HepG2 (cell line): ENCODE measurements around the gene SRCIN1. TPM values are rescaled to one million over a fixed set of nuclear protein-coding genes. Genes with fewer than 3 reads are reported as not detected.
A peak's percentile ranks its signal among the peaks of the same experiment; 100 is the strongest.

ENCODE experiments used
- AGO1 ChIP-seq: fragments of 200-400 bp; formaldehyde crosslinking; IDR thresholded peaks from 2 replicates; pipeline ENCODE4 v1.6.1; 2017; ENCODE audit warnings: mild to moderate bottlenecking, low read depth, low read length, moderate library complexity; ENCODE audit not compliant: poor library complexity, severe bottlenecking
- ARID4A ChIP-seq: sonication (generic); formaldehyde crosslinking; IDR thresholded peaks from 2 replicates; pipeline ENCODE4 v1.5.0; 2020; ENCODE audit warnings: mild to moderate bottlenecking, missing genetic modification reagents, borderline replicate concordance
- ARNT2 ChIP-seq: sonication (generic); formaldehyde crosslinking; IDR thresholded peaks from 2 replicates; pipeline ENCODE4 v1.8.0; 2022; ENCODE audit warnings: mild to moderate bottlenecking, low read depth, missing genetic modification reagents, moderate library complexity
- ATF7 ChIP-seq, 2 experiments: fragments of 450-650 bp in 1 of 2; sonication (generic) in 1 of 2; formaldehyde crosslinking in 1 of 2; IDR thresholded peaks; 2 replicates each; pipeline versions ENCODE4 v1.4.0 to v1.6.1; 2016 to 2020; ENCODE audit warnings: antibody characterized with exemption in 1 of 2, mild to moderate bottlenecking in 1 of 2, missing genetic modification reagents in 1 of 2
- CREB1 ChIP-seq, 2 experiments: fragments of 450-650 bp in 1 of 2; IDR thresholded peaks; 2 replicates each; pipeline ENCODE4 v1.6.1; 2016 to 2017; ENCODE audit warnings: control low read depth in 1 of 2, mild to moderate bottlenecking in 1 of 2, missing compliant biosample characterization in 1 of 2, missing genetic modification characterization in 1 of 2
- CSRNP1 ChIP-seq: sonication (generic); formaldehyde crosslinking; IDR thresholded peaks from 2 replicates; pipeline ENCODE4 v1.8.1; 2023; ENCODE audit warnings: mild to moderate bottlenecking, missing genetic modification reagents
- E2F2 ChIP-seq: sonication (generic); formaldehyde crosslinking; IDR thresholded peaks from 2 replicates; pipeline ENCODE4 v1.4.0; 2020; ENCODE audit warnings: missing genetic modification reagents, borderline replicate concordance
- HNRNPLL ChIP-seq: fragments of 200-400 bp; formaldehyde crosslinking; IDR thresholded peaks from 2 replicates; pipeline ENCODE4 v1.6.1; 2017; ENCODE audit warnings: mild to moderate bottlenecking, low read depth, low read length; ENCODE audit not compliant: poor library complexity, severe bottlenecking
- ISL2 ChIP-seq: sonication (generic); formaldehyde crosslinking; IDR thresholded peaks from 2 replicates; pipeline ENCODE4 v1.5.0; 2020; ENCODE audit warnings: missing genetic modification reagents
- KLF15 ChIP-seq: sonication (generic); formaldehyde crosslinking; IDR thresholded peaks from 2 replicates; pipeline ENCODE4 v1.8.1; 2023; ENCODE audit warnings: borderline replicate concordance, mild to moderate bottlenecking, inconsistent platforms, missing genetic modification reagents, mixed read lengths
- KLF16 ChIP-seq, 2 experiments: sonication (generic) in 1 of 2; formaldehyde crosslinking in 1 of 2; IDR thresholded peaks; 2 replicates each; pipeline versions ENCODE4 v1.6.1 to v1.8.0; 2016 to 2023; ENCODE audit warnings: missing genetic modification reagents in 2 of 2, missing compliant biosample characterization in 1 of 2
- TIGD3 ChIP-seq: sonication (generic); formaldehyde crosslinking; IDR thresholded peaks from 2 replicates; pipeline ENCODE4 v1.5.1; 2020; ENCODE audit warnings: mild to moderate bottlenecking, missing genetic modification reagents, borderline replicate concordance
- TOE1 ChIP-seq: sonication (generic); formaldehyde crosslinking; IDR thresholded peaks from 2 replicates; pipeline ENCODE4 v1.4.0; 2020; ENCODE audit warnings: mild to moderate bottlenecking, missing genetic modification reagents
- TRIM22 ChIP-seq: fragments of 450-650 bp; IDR thresholded peaks from 2 replicates; pipeline ENCODE4 v1.6.1; 2017
- ZNF543 ChIP-seq: sonication (generic); formaldehyde crosslinking; IDR thresholded peaks from 2 replicates; pipeline ENCODE4 v1.4.0; 2020; ENCODE audit warnings: mild to moderate bottlenecking, missing genetic modification reagents
- ZNF546 ChIP-seq: sonication (generic); formaldehyde crosslinking; conservative IDR thresholded peaks from 2 replicates; pipeline ENCODE4 v1.8.1; 2023; ENCODE audit warnings: mild to moderate bottlenecking, missing genetic modification reagents
- ZNF788 ChIP-seq: sonication (generic); formaldehyde crosslinking; IDR thresholded peaks from 2 replicates; pipeline ENCODE4 v1.5.0; 2020; ENCODE audit warnings: mild to moderate bottlenecking, missing genetic modification reagents, borderline replicate concordance
- polyA plus RNA-seq, 8 experiments: library from polyadenylated mRNA; depleted of rRNA in 3 of 8; stranded (reverse) in 7 of 8; unstranded in 1 of 8; fragments of >200 nt; fragmentation: Illumina TruSeq in 4 of 8; extraction: Trizol in 4 of 8; gene quantifications; 2 replicates each; pipeline versions ENCODE4 v1.2.1 to v1.2.3, GENCODE V29; 2011 to 2016; ENCODE audit warnings: low read depth in 4 of 8, missing spikeins in 1 of 8, mixed read lengths in 1 of 8; ENCODE audit not compliant: insufficient read depth in 1 of 8
- total RNA-seq, 5 experiments: library from RNA; depleted of rRNA; stranded (reverse); fragments of >200 nt; fragmentation: Illumina TruSeq; extraction: Trizol; gene quantifications; 2 replicates each; pipeline ENCODE4 v1.2.3, GENCODE V29; 2016; ENCODE audit warnings: low read depth in 1 of 5

The SRCIN1 gene
- total and polyA plus RNA-seq, 2 of the 13 experiments (the other 11 are each of a cell fraction or from before 2014, with no cell fraction given): 1.2 to 9.6 TPM

GRCh38 chr17:38617967-38618760 lies 12.4 kb upstream of the SRCIN1 start (continued):
- no peak; the same call in 1 of the 2 replicates for TF ChIP-seq TIGD3
- TF ChIP-seq ZNF546 (CRISPR knock-in tag): no peak
- no peak for TF ChIP-seq AGO1
- TF ChIP-seq ATF7 (IDR thresholded peaks at IDR 0.05): no peak
- TF ChIP-seq ATF7 (CRISPR knock-in tag; IDR thresholded peaks at IDR 0.05): no peak
- no peak for TF ChIP-seq KLF15 (CRISPR knock-in tag)
- no peak for TF ChIP-seq TRIM22
- TF ChIP-seq ARNT2 (CRISPR knock-in tag): no peak
- TF ChIP-seq KLF16 (CRISPR knock-in tag; IDR thresholded peaks at IDR 0.05): peak in 1 of 2 experiments; percentile 61; a peak in 1 of 4 replicates
- TF ChIP-seq ARID4A: no peak; the same call in 1 of the 2 replicates
- TF ChIP-seq CREB1 (IDR thresholded peaks at IDR 0.05): no peak
- TF ChIP-seq CREB1 (CRISPR knock-in tag; IDR thresholded peaks at IDR 0.05): peak; percentile 35; the same call in 1 of the 2 replicates
- TF ChIP-seq HNRNPLL: no peak
- peak; percentile 61; the same call in 1 of the 2 replicates for TF ChIP-seq CSRNP1 (CRISPR knock-in tag)
- TF ChIP-seq E2F2: peak; percentile 62; the same call in 1 of the 2 replicates
- no peak; the same call in 1 of the 2 replicates for TF ChIP-seq TOE1 (CRISPR knock-in tag)
- TF ChIP-seq ZNF543 (CRISPR knock-in tag): no peak
- peak; percentile 41; the same call in 1 of the 2 replicates for TF ChIP-seq ZNF788 (CRISPR knock-in tag)
- peak; percentile 51 for TF ChIP-seq ISL2 (CRISPR knock-in tag)
